OCI-LY1 (cell line): ENCODE data around the gene POPDC3.

Source experiments
- H2AFZ ChIP-seq: fragments of 200-600 bp; sonication (generic), shearing (Covaris generic); 2 replicates; pipeline ENCODE4 v1.6.0; 2014; ENCODE audit warnings: antibody characterized with exemption, mild to moderate bottlenecking, low read length
- H3F3A ChIP-seq: fragments of 200-600 bp; sonication (generic), shearing (Covaris generic); 2 replicates; pipeline ENCODE4 v1.6.0; 2014; ENCODE audit warnings: mild to moderate bottlenecking, antibody characterized with exemption, low read length, moderate library complexity; ENCODE audit not compliant: insufficient read depth
- H3K27ac ChIP-seq: fragments of 200-600 bp; sonication (generic); 2 replicates; pipeline ENCODE4 v1.5.1; 2014; ENCODE audit warnings: low read length, mixed run types, mild to moderate bottlenecking, low read depth; ENCODE audit not compliant: poor library complexity, severe bottlenecking
- H3K27me3 ChIP-seq: fragments of 200-600 bp; sonication (generic); 2 replicates; pipeline ENCODE4 v1.6.0; 2014; ENCODE audit warnings: antibody characterized with exemption, mild to moderate bottlenecking, low read length, moderate library complexity; ENCODE audit not compliant: insufficient read depth
- H3K36me3 ChIP-seq: fragments of 200-600 bp; sonication (generic); 2 replicates; pipeline ENCODE4 v1.6.1; 2014; ENCODE audit warnings: mild to moderate bottlenecking, antibody characterized with exemption, low read length, moderate library complexity, mixed read lengths; ENCODE audit not compliant: insufficient read depth
- H3K4me1 ChIP-seq: fragments of 200-600 bp; sonication (generic); 2 replicates; pipeline ENCODE4 v1.5.1; 2014; ENCODE audit warnings: mild to moderate bottlenecking, low read length, moderate library complexity; ENCODE audit not compliant: insufficient read depth, severe bottlenecking
- H3K4me2 ChIP-seq: fragments of 200-600 bp; sonication (generic), shearing (Covaris generic); 2 replicates; pipeline ENCODE4 v1.6.1; 2014; ENCODE audit warnings: low read length
- H3K4me3 ChIP-seq: fragments of 200-600 bp; sonication (generic); 2 replicates; pipeline ENCODE4 v1.5.1; 2014; ENCODE audit warnings: low read length, low read depth, mild to moderate bottlenecking, mixed read lengths; ENCODE audit not compliant: poor library complexity, severe bottlenecking
- H3K79me2 ChIP-seq: fragments of 200-600 bp; shearing (Covaris generic); 2 replicates; pipeline ENCODE4 v1.6.1; 2016; ENCODE audit warnings: mixed run types, low read length, mixed read lengths; ENCODE audit not compliant: insufficient read depth
- H3K9ac ChIP-seq: fragments of 200-600 bp; sonication (generic), shearing (Covaris generic); 2 replicates; pipeline ENCODE4 v1.6.1; 2014; ENCODE audit warnings: mild to moderate bottlenecking, low read length, mixed read lengths
- H3K9me2 ChIP-seq: fragments of 200-600 bp; sonication (generic), shearing (Covaris generic); 2 replicates; pipeline ENCODE4 v1.6.1; 2014; ENCODE audit warnings: low read depth, mild to moderate bottlenecking, low read length, mixed read lengths
- H3K9me3 ChIP-seq: fragments of 200-600 bp; shearing (Covaris generic); 2 replicates; pipeline ENCODE4 v1.6.1; 2014; ENCODE audit warnings: low read length, mixed read lengths
- H4K20me1 ChIP-seq: fragments of 200-600 bp; sonication (generic), shearing (Covaris generic); 2 replicates; pipeline ENCODE4 v1.6.0; 2016; ENCODE audit warnings: mild to moderate bottlenecking, low read length; ENCODE audit not compliant: insufficient read depth
- EZH2 ChIP-seq: fragments of 200-600 bp; sonication (generic), shearing (Covaris generic); IDR thresholded peaks from 2 replicates; pipeline ENCODE4 v1.8.0; 2017; ENCODE audit warnings: borderline replicate concordance, mixed run types, mild to moderate bottlenecking, antibody characterized with exemption, low read length, moderate library complexity, mixed read lengths
- TF ChIP-seq, protein P1 (sequence below): fragments of 200-600 bp; sonication (generic), shearing (Covaris generic); IDR thresholded peaks from 2 replicates; pipeline ENCODE4 v1.5.1; 2017; ENCODE audit warnings: mild to moderate bottlenecking, antibody characterized with exemption, low read length, moderate library complexity, mixed read lengths

The POPDC3 gene

DNA sequence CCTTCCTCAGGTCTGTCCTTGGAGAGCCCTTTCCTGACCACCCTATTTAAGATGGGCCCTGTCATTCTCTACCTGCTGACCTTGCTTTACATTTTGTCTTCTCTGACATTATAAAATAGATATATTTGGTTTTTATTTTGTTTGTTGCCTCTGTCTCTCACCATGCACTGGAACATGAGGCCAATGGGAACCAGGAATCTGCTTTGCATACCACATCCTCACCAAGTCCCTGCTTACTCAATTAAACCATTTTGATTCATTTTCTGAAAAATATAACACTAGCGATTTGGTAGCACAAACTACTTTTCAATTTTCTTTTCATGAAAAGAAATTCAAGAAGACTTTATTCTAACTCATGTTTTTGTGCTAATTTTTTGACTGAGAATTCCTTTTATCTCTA is 32.8 kb upstream of the POPDC3 start:
- Histone ChIP-seq H3K36me3 (no peaks in the 10 kb centered on the region), H3K27ac (no peak overlapping the region), H3K9me3 (no peaks in the 10 kb centered on the region), H3K4me3 (no peak overlapping the region), H3K27me3 (no peaks in the 10 kb centered on the region), H3K4me1 (no peaks in the 10 kb centered on the region), H2AFZ (no peak overlapping the region), H3K4me2 (no peak overlapping the region), H3F3A (no peaks in the 10 kb centered on the region), H3K79me2 (no peaks in the 10 kb centered on the region), H3K9ac (no peak overlapping the region), H4K20me1 (no peaks in the 10 kb centered on the region), H3K9me2 (no peaks in the 10 kb centered on the region)
- no peak for TF ChIP-seq EZH2
- TF ChIP-seq, protein P1, sequence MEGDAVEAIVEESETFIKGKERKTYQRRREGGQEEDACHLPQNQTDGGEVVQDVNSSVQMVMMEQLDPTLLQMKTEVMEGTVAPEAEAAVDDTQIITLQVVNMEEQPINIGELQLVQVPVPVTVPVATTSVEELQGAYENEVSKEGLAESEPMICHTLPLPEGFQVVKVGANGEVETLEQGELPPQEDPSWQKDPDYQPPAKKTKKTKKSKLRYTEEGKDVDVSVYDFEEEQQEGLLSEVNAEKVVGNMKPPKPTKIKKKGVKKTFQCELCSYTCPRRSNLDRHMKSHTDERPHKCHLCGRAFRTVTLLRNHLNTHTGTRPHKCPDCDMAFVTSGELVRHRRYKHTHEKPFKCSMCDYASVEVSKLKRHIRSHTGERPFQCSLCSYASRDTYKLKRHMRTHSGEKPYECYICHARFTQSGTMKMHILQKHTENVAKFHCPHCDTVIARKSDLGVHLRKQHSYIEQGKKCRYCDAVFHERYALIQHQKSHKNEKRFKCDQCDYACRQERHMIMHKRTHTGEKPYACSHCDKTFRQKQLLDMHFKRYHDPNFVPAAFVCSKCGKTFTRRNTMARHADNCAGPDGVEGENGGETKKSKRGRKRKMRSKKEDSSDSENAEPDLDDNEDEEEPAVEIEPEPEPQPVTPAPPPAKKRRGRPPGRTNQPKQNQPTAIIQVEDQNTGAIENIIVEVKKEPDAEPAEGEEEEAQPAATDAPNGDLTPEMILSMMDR = no peak

DNA sequence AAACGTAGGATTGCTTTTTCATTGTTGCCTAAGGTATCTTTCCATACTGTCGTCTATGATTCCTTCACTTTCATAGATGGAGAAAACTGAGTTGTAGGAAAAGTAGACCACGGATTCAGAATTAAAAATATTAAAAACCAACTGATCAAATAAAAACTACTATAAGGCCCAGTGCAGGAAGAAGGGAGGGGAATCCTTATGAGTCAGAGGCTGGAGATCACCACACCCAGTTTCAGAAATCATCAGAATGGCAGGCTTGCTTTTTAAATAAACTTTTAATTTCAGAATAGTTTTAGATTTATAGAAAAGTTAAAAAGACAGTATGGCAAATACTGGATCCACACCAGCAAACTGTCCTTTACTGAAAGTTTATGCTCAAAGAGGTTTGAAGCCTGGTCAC is 32.0 kb upstream of the POPDC3 start:
- H3K27ac ChIP-seq = no peak overlapping the region
- H3K36me3 ChIP-seq = no peaks in the 10 kb centered on the region
- H3F3A ChIP-seq = no peaks in the 10 kb centered on the region
- H3K9me3 ChIP-seq = no peaks in the 10 kb centered on the region
- no peak overlapping the region for H3K9ac ChIP-seq
- H3K27me3 ChIP-seq = no peaks in the 10 kb centered on the region
- H2AFZ ChIP-seq = no peak overlapping the region
- no peak overlapping the region for H3K4me2 ChIP-seq
- H3K9me2 ChIP-seq = no peaks in the 10 kb centered on the region
- no peaks in the 10 kb centered on the region for H4K20me1 ChIP-seq
- TF ChIP-seq, protein P1 = no peak
- no peak for TF ChIP-seq EZH2
- H3K79me2 ChIP-seq = no peaks in the 10 kb centered on the region
- no peak overlapping the region for H3K4me3 ChIP-seq
- no peaks in the 10 kb centered on the region for H3K4me1 ChIP-seq

DNA sequence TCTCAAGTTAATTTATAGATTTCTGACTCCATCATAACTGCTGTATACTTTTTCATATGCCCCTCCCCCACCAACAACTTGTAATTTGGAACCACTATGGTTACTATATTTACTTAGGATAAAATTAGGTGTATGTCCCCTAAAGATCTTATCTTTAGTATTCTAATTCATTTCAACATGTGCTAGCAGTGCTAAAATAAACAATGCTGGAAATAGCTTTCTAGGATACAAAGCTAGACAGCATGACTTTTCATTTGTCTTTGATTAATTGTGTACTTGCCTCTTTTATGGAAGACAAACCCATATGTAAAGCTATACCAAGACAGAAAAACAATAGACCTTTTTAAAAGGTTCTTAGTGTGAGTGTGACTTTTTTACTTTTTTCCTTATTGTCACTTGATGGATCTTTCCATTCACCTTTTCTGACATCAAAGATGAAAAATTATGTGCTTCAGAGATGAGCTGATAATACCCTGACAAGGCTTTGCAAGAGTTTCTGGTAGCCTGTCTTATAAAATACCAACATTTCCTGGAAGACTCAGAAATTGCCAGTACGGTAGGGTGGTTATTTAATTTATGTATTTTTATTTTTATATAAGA is 31.2 kb upstream of the POPDC3 start:
- no peaks in the 10 kb centered on the region for H3K9me3 ChIP-seq
- no peaks in the 10 kb centered on the region for H3K36me3 ChIP-seq
- TF ChIP-seq, protein P1 = no peak
- TF ChIP-seq EZH2 = no peak
- H2AFZ ChIP-seq = no peak overlapping the region
- no peaks in the 10 kb centered on the region for H3F3A ChIP-seq
- H4K20me1 ChIP-seq = no peaks in the 10 kb centered on the region
- H3K4me1 ChIP-seq = no peaks in the 10 kb centered on the region
- no peak overlapping the region for H3K4me3 ChIP-seq
- no peak overlapping the region for H3K27ac ChIP-seq
- no peaks in the 10 kb centered on the region for H3K27me3 ChIP-seq
- H3K9me2 ChIP-seq = no peaks in the 10 kb centered on the region
- H3K9ac ChIP-seq = no peak overlapping the region
- H3K79me2 ChIP-seq = no peaks in the 10 kb centered on the region
- no peak overlapping the region for H3K4me2 ChIP-seq
